ACHN (cell line): ENCODE results near the gene DIAPH2.
"Not testable (repeated sequence)": the region's sequence is repeated elsewhere in the genome, so short reads cannot be mapped to it uniquely, and the experiment has no call there.

Experiments used
- DNase-seq: peaks from one replicate; pipeline ENCODE4 v3.0.0-alpha.2; 2015
- in situ Hi-C: cut with HindIII; loops from 2 replicates; pipeline ENCODE4 v1.10.0; 2017; ENCODE audit warnings: low sequenced_read_pairs, low pct_ligation_motif_present, low pct_unique_long_range_greater_than_20kb

Gene DIAPH2

GRCh38 chrX:96710031-96710430 lies 25.4 kb downstream of the DIAPH2 start:
- in situ Hi-C loops = no loop called here
- DNase-seq = no peak

GRCh38 chrX:96713303-96713702 lies 28.7 kb downstream of the DIAPH2 start:
- DNase-seq = no peak
- in situ Hi-C loops = no loop called here

GRCh38 chrX:96714393-96714792 lies 29.8 kb downstream of the DIAPH2 start:
- DNase-seq, in situ Hi-C loops: not testable (repeated sequence)

GRCh38 chrX:96715481-96715880 lies 30.8 kb downstream of the DIAPH2 start:
- in situ Hi-C loops = no loop called here
- DNase-seq = no peak

GRCh38 chrX:96719161-96719875 lies 34.7 kb downstream of the DIAPH2 start:
- DNase-seq = no peak
- in situ Hi-C loops = no loop called here

- no peak for DNase-seq
- in situ Hi-C loops = no loop called here
Observed at GRCh38 chrX:96721354-96721753, 36.7 kb downstream of the DIAPH2 start.

- in situ Hi-C loops = no loop called here
- DNase-seq = no peak
Observed at GRCh38 chrX:96722781-96723180, 38.1 kb downstream of the DIAPH2 start.

GRCh38 chrX:96729053-96729452 lies 44.4 kb downstream of the DIAPH2 start:
- no peak for DNase-seq
- in situ Hi-C loops = no loop called here

GRCh38 chrX:96729868-96730643 lies 45.4 kb downstream of the DIAPH2 start:
- in situ Hi-C loops = no loop called here
- DNase-seq = no peak

DNA sequence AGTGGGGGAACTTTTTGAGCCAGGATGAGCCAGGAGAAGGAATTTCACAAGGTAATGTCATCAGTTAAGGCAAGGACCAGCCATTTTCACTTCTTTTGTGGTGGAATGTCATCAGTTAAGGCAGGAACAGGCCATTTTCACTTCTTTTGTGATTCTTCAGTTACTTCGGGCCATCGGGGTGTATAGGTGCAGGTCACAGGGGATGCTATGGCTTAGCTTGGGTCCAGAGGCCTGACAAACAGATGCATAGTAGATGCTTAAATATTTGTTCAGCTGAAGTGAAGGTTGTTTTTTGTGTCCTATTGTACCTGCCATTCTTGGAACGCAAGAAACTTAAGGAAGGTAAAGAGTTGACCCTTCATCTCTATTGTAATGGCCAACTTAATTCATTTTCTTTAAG lies 46.4 kb downstream of the DIAPH2 start:
- in situ Hi-C loops, DNase-seq: not testable (repeated sequence)

- DNase-seq = no peak
- in situ Hi-C loops = no loop called here
Observed at GRCh38 chrX:96743367-96744073, 58.9 kb downstream of the DIAPH2 start.

DNA sequence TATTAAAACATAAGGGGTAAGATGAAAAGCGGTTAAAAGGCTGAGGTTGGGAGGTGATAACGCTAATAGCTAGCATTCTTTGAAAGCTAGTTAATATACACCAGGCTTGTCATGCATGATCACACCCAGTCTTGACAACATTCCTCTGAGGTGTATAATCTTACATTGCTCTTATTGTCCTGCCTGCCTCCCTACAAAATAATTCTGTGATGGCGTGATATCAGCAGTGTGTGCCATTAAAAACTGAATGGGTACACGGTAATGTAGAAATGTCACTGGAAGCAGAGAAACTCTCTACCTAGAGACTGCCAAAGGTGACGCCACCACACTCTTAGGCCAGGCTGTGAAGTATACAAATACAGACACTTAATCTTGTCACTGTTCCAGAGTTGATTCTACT lies 68.1 kb downstream of the DIAPH2 start:
- peak; percentile 69 for DNase-seq
- in situ Hi-C loops = no loop called here

DNA sequence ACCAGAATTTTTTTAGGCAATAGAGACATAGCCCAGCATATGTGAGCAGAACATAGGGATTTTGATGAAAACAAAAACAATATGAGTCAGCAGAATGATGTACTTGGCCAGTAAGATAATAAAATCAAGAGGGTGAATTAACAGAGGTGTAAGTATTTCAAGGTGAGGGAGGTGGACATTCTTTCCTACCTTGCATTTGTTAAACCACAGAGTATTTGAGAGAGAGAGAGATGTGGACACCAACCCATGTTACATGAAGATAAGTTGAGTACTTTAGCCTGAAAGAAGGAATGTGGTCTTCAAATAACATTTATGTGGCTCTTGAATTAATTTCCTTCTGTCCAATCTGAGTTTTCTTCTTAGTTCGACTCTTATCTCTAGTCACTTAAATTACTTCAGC lies 68.6 kb downstream of the DIAPH2 start:
- DNase-seq = no peak
- in situ Hi-C loops = no loop called here

GRCh38 chrX:96756491-96756890 lies 71.8 kb downstream of the DIAPH2 start:
- in situ Hi-C loops = no loop called here
- DNase-seq = no peak

GRCh38 chrX:96761566-96761965 lies 76.9 kb downstream of the DIAPH2 start:
- in situ Hi-C loops = no loop called here
- DNase-seq = no peak

GRCh38 chrX:96763608-96764007 lies 79.0 kb downstream of the DIAPH2 start:
- in situ Hi-C loops = no loop called here
- DNase-seq = no peak

DNA sequence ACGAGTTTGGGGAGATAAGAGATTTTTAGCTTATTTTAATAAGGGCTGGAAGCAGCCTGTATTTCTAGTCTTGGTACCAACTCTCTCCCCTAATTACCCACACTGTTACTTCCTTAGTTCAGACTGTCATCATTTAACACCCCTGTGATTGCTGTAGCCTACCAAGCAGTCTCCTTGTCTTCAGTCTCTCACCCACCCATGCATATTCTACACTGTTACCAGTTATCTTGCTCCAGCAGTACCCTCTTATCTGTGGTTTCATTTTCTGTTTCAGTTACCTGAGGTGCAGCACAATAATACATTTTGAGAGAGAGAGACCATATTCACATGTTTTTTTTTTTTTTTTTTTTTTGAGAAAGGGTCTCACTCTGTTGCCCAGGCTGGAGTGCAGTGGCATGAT lies 80.2 kb downstream of the DIAPH2 start:
- in situ Hi-C loops = no loop called here

DNA sequence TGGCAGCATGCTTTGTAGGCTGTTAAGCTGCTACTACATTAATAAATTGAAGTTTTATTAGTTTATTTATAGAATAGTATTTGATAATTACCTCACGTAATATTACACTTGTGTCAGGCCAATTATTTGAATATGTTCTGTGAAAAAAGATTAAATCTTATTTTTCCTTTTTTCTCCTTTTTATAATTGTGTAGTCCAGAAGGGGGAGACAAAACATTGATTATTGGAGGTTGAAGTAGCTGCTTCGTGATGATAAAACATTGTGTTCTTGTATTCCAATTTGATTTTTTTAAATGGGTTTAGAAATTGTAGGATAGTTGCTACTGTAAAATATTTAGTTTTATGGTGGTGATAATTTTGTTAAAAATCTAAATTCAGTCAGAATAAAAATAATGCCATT lies 85.7 kb downstream of the DIAPH2 start:
- peak; percentile 22 for DNase-seq

More for the DNA sequence above, 80.2 kb downstream of the DIAPH2 start:
- DNase-seq = no peak

GRCh38 chrX:96771486-96771885 lies 86.8 kb downstream of the DIAPH2 start:
- in situ Hi-C loops = no loop called here
- DNase-seq = no peak

More for the DNA sequence above, 85.7 kb downstream of the DIAPH2 start:
- in situ Hi-C loops = no loop called here
